Measurements from ENCODE around the gene FAM174B.

GRCh38 chr15:92576597-92577200 is 78.9 kb downstream of the FAM174B start:
- TF ChIP-seq EZH2 (IDR thresholded peaks at IDR 0.05): no peak
- no peak for TF ChIP-seq POLR2AphosphoS5 (IDR thresholded peaks at IDR 0.05; ENCODE audit: borderline replicate concordance, low read depth, low read length)
- TF ChIP-seq FOXP2 (optimal IDR thresholded peaks at IDR 0.05; ENCODE audit: control extremely low read depth, extremely low read length, insufficient read depth): no peak
